ENCODE results near the gene TACSTD2. TPM values are rescaled to one million over a fixed set of nuclear protein-coding genes. Genes with fewer than 3 reads are reported as not detected.
A peak's percentile ranks its signal among the peaks of the same experiment; 100 is the strongest.
"Not testable (repeated sequence)": the region's sequence is repeated elsewhere in the genome, so short reads cannot be mapped to it uniquely, and the experiment has no call there.

The TACSTD2 gene, protein sequence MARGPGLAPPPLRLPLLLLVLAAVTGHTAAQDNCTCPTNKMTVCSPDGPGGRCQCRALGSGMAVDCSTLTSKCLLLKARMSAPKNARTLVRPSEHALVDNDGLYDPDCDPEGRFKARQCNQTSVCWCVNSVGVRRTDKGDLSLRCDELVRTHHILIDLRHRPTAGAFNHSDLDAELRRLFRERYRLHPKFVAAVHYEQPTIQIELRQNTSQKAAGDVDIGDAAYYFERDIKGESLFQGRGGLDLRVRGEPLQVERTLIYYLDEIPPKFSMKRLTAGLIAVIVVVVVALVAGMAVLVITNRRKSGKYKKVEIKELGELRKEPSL
- under 1 TPM; 0.46 to 0.51 TPM for total RNA-seq
- 0.39 TPM for polyA plus RNA-seq (2013, experiment 1 of 2)
- 0.21 TPM for polyA plus RNA-seq (2013, experiment 2 of 2)
- long read RNA-seq, experiment 1: 0 reads
- long read RNA-seq, experiment 2, partial matches to known transcripts: 0 of 2 reads
- long read RNA-seq, experiment 2, other reads (novel, unspliced or antisense): 0 of 2 reads
- long read RNA-seq, experiment 3, transcript TACSTD2-201 (1 exons, 2,351 nt): major isoform, 6 of 6 reads
- long read RNA-seq, experiment 3, partial matches to known transcripts: 0 of 6 reads
- long read RNA-seq, experiment 3, other reads (novel, unspliced or antisense): 0 of 6 reads
- long read RNA-seq, experiment 4, partial matches to known transcripts: 0 of 2 reads
- long read RNA-seq, experiment 4, other reads (novel, unspliced or antisense): 0 of 2 reads

- peaks cover 26% of the 10 kb centered on the region for H3K4me1 Mint-ChIP-seq
- Histone ChIP-seq H3K27me3 (ENCODE audit: control insufficient read depth, insufficient read depth, low read length, poor library complexity, severe bottlenecking) (peaks cover 55% of the 10 kb centered on the region), H3K36me3 (ENCODE audit: control insufficient read depth, insufficient read depth, low read length) (no peaks in the 10 kb centered on the region), H3K9ac (ENCODE audit: extremely low read depth, low read length, poor library complexity, severe bottlenecking) (no peak within 1 kb of the TSS), H3K27ac (ENCODE audit: low read depth, low read length) (no peak within 1 kb of the TSS), H3K4me3 (ENCODE audit: low read length) (no peak within 1 kb of the TSS), H3K9me3 (ENCODE audit: control insufficient read depth, low read length) (no peaks in the 10 kb centered on the region), H3K4me1 (ENCODE audit: control insufficient read depth, insufficient read depth, low read length) (peaks cover 19% of the 10 kb centered on the region)
- no peaks in the 10 kb centered on the region for H3K36me3 Mint-ChIP-seq (ENCODE audit: low read depth)
- peaks cover 5% of the 10 kb centered on the region for H3K9me3 Mint-ChIP-seq
- TF ChIP-seq, protein P1, sequence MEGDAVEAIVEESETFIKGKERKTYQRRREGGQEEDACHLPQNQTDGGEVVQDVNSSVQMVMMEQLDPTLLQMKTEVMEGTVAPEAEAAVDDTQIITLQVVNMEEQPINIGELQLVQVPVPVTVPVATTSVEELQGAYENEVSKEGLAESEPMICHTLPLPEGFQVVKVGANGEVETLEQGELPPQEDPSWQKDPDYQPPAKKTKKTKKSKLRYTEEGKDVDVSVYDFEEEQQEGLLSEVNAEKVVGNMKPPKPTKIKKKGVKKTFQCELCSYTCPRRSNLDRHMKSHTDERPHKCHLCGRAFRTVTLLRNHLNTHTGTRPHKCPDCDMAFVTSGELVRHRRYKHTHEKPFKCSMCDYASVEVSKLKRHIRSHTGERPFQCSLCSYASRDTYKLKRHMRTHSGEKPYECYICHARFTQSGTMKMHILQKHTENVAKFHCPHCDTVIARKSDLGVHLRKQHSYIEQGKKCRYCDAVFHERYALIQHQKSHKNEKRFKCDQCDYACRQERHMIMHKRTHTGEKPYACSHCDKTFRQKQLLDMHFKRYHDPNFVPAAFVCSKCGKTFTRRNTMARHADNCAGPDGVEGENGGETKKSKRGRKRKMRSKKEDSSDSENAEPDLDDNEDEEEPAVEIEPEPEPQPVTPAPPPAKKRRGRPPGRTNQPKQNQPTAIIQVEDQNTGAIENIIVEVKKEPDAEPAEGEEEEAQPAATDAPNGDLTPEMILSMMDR (conservative IDR thresholded peaks at IDR 0.05): peak; percentile 28
- 12 to 16% methylated on average over 43 to 107 of the region's 107 CpGs for WGBS, 2 experiments (ENCODE audit: insufficient coverage in 1 of 2, insufficient read length in 1 of 2)
- H3K27ac Mint-ChIP-seq: no peak within 1 kb of the TSS
- H3K4me3 Mint-ChIP-seq: peak within 1 kb of the TSS; percentile 49
- peaks cover 52% of the 10 kb centered on the region for H3K27me3 Mint-ChIP-seq (ENCODE audit: insufficient read depth)
- DNase-seq: peak; percentile 92
These were observed at the start of gene TACSTD2 for GRCh38 chr1:58576727-58577653. Gene TACSTD2, minus strand, starts transcription at chr1:58577252. Its CDS starts 96 bp downstream, at chr1:58577156.

DNA sequence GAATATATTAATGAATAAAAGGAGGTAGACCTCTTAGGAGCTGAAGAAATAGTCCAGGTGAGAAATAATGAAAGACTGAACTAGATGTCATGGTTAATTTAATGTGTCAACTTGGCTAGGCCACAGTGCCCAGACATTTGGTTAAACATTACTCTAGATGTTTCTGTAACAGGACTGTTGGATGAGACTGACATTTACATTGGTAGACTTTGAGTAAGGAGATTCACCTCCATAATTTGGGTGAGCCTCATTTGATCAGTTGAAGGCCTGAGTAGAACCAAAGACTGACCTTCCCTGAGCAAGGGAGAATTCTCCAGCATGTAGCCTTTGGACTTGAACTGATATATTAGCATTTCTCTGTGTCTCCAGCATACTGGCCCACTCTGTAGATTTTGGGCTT lies 49.2 kb upstream of the TACSTD2 start:
- Histone ChIP-seq H3K9ac (ENCODE audit: extremely low read depth, low read length, poor library complexity, severe bottlenecking) (no peak overlapping the region), H3K36me3 (ENCODE audit: control insufficient read depth, insufficient read depth, low read length) (no peaks in the 10 kb centered on the region), H3K4me3 (ENCODE audit: low read length) (no peak overlapping the region), H3K27me3 (ENCODE audit: control insufficient read depth, insufficient read depth, low read length, poor library complexity, severe bottlenecking) (no peaks in the 10 kb centered on the region), H3K27ac (ENCODE audit: low read depth, low read length) (no peak overlapping the region), H3K4me1 (ENCODE audit: control insufficient read depth, insufficient read depth, low read length) (no peaks in the 10 kb centered on the region), H3K9me3 (ENCODE audit: control insufficient read depth, low read length) (peaks cover under 1% of the 10 kb centered on the region)
- no peak overlapping the region for H3K4me3 Mint-ChIP-seq
- H3K36me3 Mint-ChIP-seq (ENCODE audit: low read depth): peaks cover 4% of the 10 kb centered on the region
- peaks cover 6% of the 10 kb centered on the region for H3K4me1 Mint-ChIP-seq
- H3K27ac Mint-ChIP-seq: no peak overlapping the region
- DNase-seq: no peak
- TF ChIP-seq, protein P1 (conservative IDR thresholded peaks at IDR 0.05): no peak
- H3K27me3 Mint-ChIP-seq (ENCODE audit: insufficient read depth): peaks cover 7% of the 10 kb centered on the region
- peaks cover 14% of the 10 kb centered on the region for H3K9me3 Mint-ChIP-seq

DNA sequence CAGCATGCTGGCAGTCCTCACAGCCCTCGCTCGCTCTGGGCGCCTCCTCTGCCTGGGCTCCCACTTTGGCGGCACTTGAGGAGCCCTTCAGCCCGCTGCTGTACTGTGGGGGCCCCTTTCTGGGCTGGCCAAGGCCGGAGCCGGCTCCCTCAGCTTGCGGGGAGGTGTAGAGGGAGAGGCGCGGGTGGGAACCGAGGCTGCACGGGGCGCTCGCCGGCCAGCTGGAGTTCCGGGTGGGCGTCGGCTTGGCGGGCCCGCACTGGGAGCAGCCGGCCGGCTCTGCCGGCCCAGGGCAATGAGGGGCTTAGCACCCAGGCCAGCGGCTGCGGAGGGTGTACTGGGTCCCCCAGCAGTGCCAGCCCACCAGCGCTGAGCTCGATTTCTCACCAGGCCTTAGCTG lies 46.2 kb upstream of the TACSTD2 start:
- peaks cover 11% of the 10 kb centered on the region for H3K9me3 Mint-ChIP-seq
- WGBS, 2 experiments (ENCODE audit: insufficient coverage in 1 of 2, insufficient read length in 1 of 2): 94 to 95% methylated on average over 12 to 27 of the region's 27 CpGs

More for the DNA sequence above, 46.2 kb upstream of the TACSTD2 start:
- H3K4me3 ChIP-seq (ENCODE audit: low read length); H3K9me3 ChIP-seq (ENCODE audit: control insufficient read depth, low read length); H3K36me3 ChIP-seq (ENCODE audit: control insufficient read depth, insufficient read depth, low read length); H3K27me3 Mint-ChIP-seq (ENCODE audit: insufficient read depth); H3K4me3 Mint-ChIP-seq; H3K9ac ChIP-seq (ENCODE audit: extremely low read depth, low read length, poor library complexity, severe bottlenecking); H3K27ac ChIP-seq (ENCODE audit: low read depth, low read length); DNase-seq; H3K27ac Mint-ChIP-seq; H3K36me3 Mint-ChIP-seq (ENCODE audit: low read depth); H3K27me3 ChIP-seq (ENCODE audit: control insufficient read depth, insufficient read depth, low read length, poor library complexity, severe bottlenecking): not testable (repeated sequence)
- peaks cover 27% of the 10 kb centered on the region for H3K4me1 Mint-ChIP-seq
- peaks cover 10% of the 10 kb centered on the region for H3K4me1 ChIP-seq (ENCODE audit: control insufficient read depth, insufficient read depth, low read length)

Data from endodermal cell (in vitro differentiated cells).